Smooth muscle cell (in vitro differentiated cells): Measurements from ENCODE around the gene ZCWPW2. TPM values are rescaled to one million over a fixed set of nuclear protein-coding genes. Genes with fewer than 3 reads are reported as not detected.

Source experiments
- DNase-seq: peaks from one replicate; lab custom pipeline; 2025; ENCODE audit not compliant: unreplicated experiment; lab: John Stamatoyannopoulos, UW
- H2AFZ ChIP-seq: fragments of 200-600 bp; sonication (generic); 2 replicates; pipeline ENCODE4 v1.6.0; 2016; ENCODE audit warnings: antibody characterized with exemption, low read depth, mild to moderate bottlenecking
- H3F3A ChIP-seq: fragments of 200-600 bp; sonication (generic); 2 replicates; pipeline ENCODE4 v1.6.0; 2017; ENCODE audit warnings: antibody characterized with exemption, low read depth
- H3K27ac ChIP-seq: fragments of 200-600 bp; sonication (generic); 2 replicates; pipeline ENCODE4 v1.5.1; 2016; ENCODE audit warnings: low read depth, mild to moderate bottlenecking
- H3K27me3 ChIP-seq: fragments of 200-600 bp; sonication (generic); 2 replicates; pipeline ENCODE4 v1.6.1; 2016; ENCODE audit warnings: low read depth, mild to moderate bottlenecking
- H3K36me3 ChIP-seq: fragments of 200-600 bp; sonication (generic); 2 replicates; pipeline ENCODE4 v1.5.1; 2016; ENCODE audit warnings: low read depth
- H3K4me1 ChIP-seq: fragments of 200-600 bp; sonication (generic); 2 replicates; pipeline ENCODE4 v1.5.1; 2016; ENCODE audit warnings: low read depth
- H3K4me2 ChIP-seq: fragments of 200-600 bp; sonication (generic); 2 replicates; pipeline ENCODE4 v1.6.0; 2016; ENCODE audit warnings: mild to moderate bottlenecking
- H3K4me3 ChIP-seq: fragments of 200-600 bp; sonication (generic); 2 replicates; pipeline ENCODE4 v1.5.1; 2016; ENCODE audit warnings: mild to moderate bottlenecking
- H3K79me2 ChIP-seq: fragments of 200-600 bp; sonication (generic); 2 replicates; pipeline ENCODE4 v1.6.0; 2016; ENCODE audit warnings: low read depth, mild to moderate bottlenecking
- H3K9ac ChIP-seq: fragments of 200-600 bp; sonication (generic); 2 replicates; pipeline ENCODE4 v1.6.0; 2016; ENCODE audit warnings: low read depth
- H3K9me3 ChIP-seq: fragments of 200-600 bp; sonication (generic); replicated peaks from 2 replicates; pipeline ENCODE4 v1.5.1; 2016; ENCODE audit warnings: low read depth
- H4K20me1 ChIP-seq: fragments of 200-600 bp; sonication (generic); 2 replicates; pipeline ENCODE4 v1.6.0; 2016; ENCODE audit warnings: low read depth
- CTCF ChIP-seq: fragments of 200-600 bp; sonication (generic); IDR thresholded peaks from 2 replicates; pipeline ENCODE4 v1.5.1; 2017; ENCODE audit warnings: borderline replicate concordance, mild to moderate bottlenecking, antibody characterized with exemption; ENCODE audit not compliant: insufficient read depth, poor library complexity, severe bottlenecking
- WGBS: methylation state at CpG from one replicate; pipeline ENCODE4 v1.1.7; 2016; ENCODE audit warnings: low lambda C conversion rate; 5-methylcytosine and 5-hydroxymethylcytosine counted together
- polyA plus RNA-seq: library from polyadenylated mRNA; unstranded; fragments of >200 nt; fragmentation: Nextera tagmentation; extraction: Ambion mirVana; gene quantifications from 2 replicates; pipeline ENCODE4 v1.2.1, GENCODE V29; 2016
- total RNA-seq: library from RNA; depleted of rRNA; stranded (reverse); fragments of >200 nt; gene quantifications from 2 replicates; pipeline ENCODE4 v1.2.3, GENCODE V29; 2014

ZCWPW2 gene
- total and polyA plus RNA-seq, 2 experiments from 2014 or later: 2.2 to 7.0 TPM

GRCh38 chr3:28569357-28569756 is 220.8 kb downstream of the ZCWPW2 start:
- H3K4me1 ChIP-seq: no peaks in the 10 kb centered on the region
- H3K4me2 ChIP-seq: no peak overlapping the region
- peaks cover 35% of the 10 kb centered on the region for H3K27me3 ChIP-seq
- DNase-seq: no peak
- no peak overlapping the region for H2AFZ ChIP-seq
- H3K79me2 ChIP-seq: no peaks in the 10 kb centered on the region
- no peak overlapping the region for H3K4me3 ChIP-seq
- no peaks in the 10 kb centered on the region for H4K20me1 ChIP-seq
- no peak overlapping the region for H3K27ac ChIP-seq
- H3K9ac ChIP-seq: no peak overlapping the region
- no peaks in the 10 kb centered on the region for H3F3A ChIP-seq
- H3K36me3 ChIP-seq: no peaks in the 10 kb centered on the region
- WGBS: 87% methylated on average over 3 of the region's 3 CpGs
- TF ChIP-seq CTCF: no peak
- H3K9me3 ChIP-seq: no peaks in the 10 kb centered on the region

- H4K20me1 ChIP-seq: no peaks in the 10 kb centered on the region
- no peak for DNase-seq
- no peak overlapping the region for H2AFZ ChIP-seq
- peaks cover 81% of the 10 kb centered on the region for H3K27me3 ChIP-seq
- no peak overlapping the region for H3K27ac ChIP-seq
- no peaks in the 10 kb centered on the region for H3K9me3 ChIP-seq
- H3K36me3 ChIP-seq: no peaks in the 10 kb centered on the region
- TF ChIP-seq CTCF: no peak
- peaks cover 13% of the 10 kb centered on the region for H3K4me1 ChIP-seq
- no peak overlapping the region for H3K4me2 ChIP-seq
- H3K79me2 ChIP-seq: no peaks in the 10 kb centered on the region
- no peaks in the 10 kb centered on the region for H3F3A ChIP-seq
- no peak overlapping the region for H3K4me3 ChIP-seq
- WGBS: 80% methylated on average over 5 of the region's 5 CpGs
- H3K9ac ChIP-seq: no peak overlapping the region
Measured at GRCh38 chr3:28574036-28574435, 225.5 kb downstream of the ZCWPW2 start.

GRCh38 chr3:28575100-28575745 is 226.7 kb downstream of the ZCWPW2 start:
- peak; percentile 13 for DNase-seq
- H3K4me3 ChIP-seq: peak overlapping the region; percentile 64
- H2AFZ ChIP-seq: peak overlapping the region; percentile 86
- no peaks in the 10 kb centered on the region for H4K20me1 ChIP-seq
- WGBS: under 1% methylated on average over 46 of the region's 55 CpGs
- H3F3A ChIP-seq: no peaks in the 10 kb centered on the region
- peak overlapping the region; percentile 98 for H3K4me2 ChIP-seq
- no peaks in the 10 kb centered on the region for H3K36me3 ChIP-seq
- H3K27ac ChIP-seq: no peak overlapping the region
- no peak for TF ChIP-seq CTCF
- H3K79me2 ChIP-seq: no peaks in the 10 kb centered on the region
- peaks cover 93% of the 10 kb centered on the region for H3K27me3 ChIP-seq
- H3K9ac ChIP-seq: no peak overlapping the region
- H3K4me1 ChIP-seq: peaks cover 13% of the 10 kb centered on the region
- H3K9me3 ChIP-seq: no peaks in the 10 kb centered on the region

Other genes starting within 250 kb of the ZCWPW2 start
- 22.5 and 23.0 TPM in 2 replicates for gene CMC1, start 107.1 kb upstream of the ZCWPW2 start, total RNA-seq
- 41.4 and 42.4 TPM in 2 replicates for gene CMC1, start 107.1 kb upstream of the ZCWPW2 start, polyA plus RNA-seq
- 44.7 and 93.3 TPM in 2 replicates for gene AZI2, start 103 bp downstream of the ZCWPW2 start, total RNA-seq
- gene AZI2, start 103 bp downstream of the ZCWPW2 start, polyA plus RNA-seq: 53.1 and 55.3 TPM in 2 replicates